Chondrocyte (in vitro differentiated cells): ENCODE results near the gene XPNPEP2. TPM values are rescaled to one million over a fixed set of nuclear protein-coding genes. Genes with fewer than 3 reads are reported as not detected.

Experiments used
- DNase-seq: peaks from one replicate; pipeline ENCODE4 v3.0.0; 2021; ENCODE audit warnings: mixed read lengths, low spot score
- H3K27ac Mint-ChIP-seq: one replicate; pipeline ENCODE4 v1.8.0; 2021; ENCODE audit warnings: mild to moderate bottlenecking, moderate library complexity, mixed read lengths; ENCODE audit not compliant: unreplicated experiment
- H3K27me3 Mint-ChIP-seq: 2 replicates; pipeline ENCODE4 v1.8.0; 2021; ENCODE audit warnings: low read depth, mixed read lengths
- H3K36me3 Mint-ChIP-seq: 2 replicates; pipeline ENCODE4 v1.8.0; 2021; ENCODE audit warnings: low read depth, mixed read lengths
- H3K4me1 Mint-ChIP-seq: 2 replicates; pipeline ENCODE4 v1.8.0; 2021; ENCODE audit warnings: low read depth, mild to moderate bottlenecking, mixed read lengths
- H3K4me3 Mint-ChIP-seq: one replicate; pipeline ENCODE4 v1.8.0; 2021; ENCODE audit warnings: mild to moderate bottlenecking, moderate library complexity, mixed read lengths; ENCODE audit not compliant: unreplicated experiment
- H3K9me3 Mint-ChIP-seq: 2 replicates; pipeline ENCODE4 v1.8.0; 2021; ENCODE audit warnings: low read depth, mixed read lengths
- CTCF ChIP-seq: fragments of 200-600 bp; sonication (generic); IDR thresholded peaks from 2 replicates; pipeline ENCODE4 v1.5.0; 2021; ENCODE audit warnings: antibody characterized with exemption, mild to moderate bottlenecking, moderate library complexity
- total RNA-seq: library from RNA; stranded (reverse); gene quantifications from 3 replicates; pipeline ENCODE4 v1.2.1, GENCODE V29; 2021

Gene XPNPEP2
- total RNA-seq, 1 donor from 2014 or later: not detected

- Mint-ChIP-seq H3K9me3 (peaks cover 4% of the 10 kb centered on the region), H3K27me3 (peaks cover 9% of the 10 kb centered on the region), H3K4me1 (peaks cover 10% of the 10 kb centered on the region), H3K4me3 (no peak overlapping the region), H3K36me3 (peaks cover 4% of the 10 kb centered on the region), H3K27ac (peak overlapping the region; percentile 47)
- TF ChIP-seq CTCF: no peak
- DNase-seq: no peak
Measured at GRCh38 chrX:129706400-129707072, 32.2 kb upstream of the XPNPEP2 start.

DNA sequence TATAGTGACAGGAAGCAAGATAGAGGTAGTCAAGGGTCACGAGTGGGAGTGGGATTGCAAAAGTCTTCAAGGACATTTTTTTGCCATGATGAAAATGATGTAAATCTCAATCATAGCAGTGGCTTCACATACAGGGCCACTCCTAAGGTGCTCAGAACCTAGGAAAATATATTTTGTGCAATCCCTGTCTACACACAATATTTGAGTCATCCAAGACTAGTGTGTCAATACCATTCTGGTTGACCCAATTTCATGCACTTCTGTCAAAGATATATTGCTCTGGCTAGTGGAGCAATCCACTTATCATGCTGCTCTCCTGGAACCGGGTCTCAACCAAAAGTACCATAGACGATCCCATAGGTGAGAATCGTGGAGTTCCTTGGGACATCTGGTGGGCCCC lies 24.2 kb upstream of the XPNPEP2 start:
- no peak for DNase-seq
- H3K27ac Mint-ChIP-seq: no peak overlapping the region
- peaks cover 16% of the 10 kb centered on the region for H3K27me3 Mint-ChIP-seq
- H3K4me3 Mint-ChIP-seq: no peak overlapping the region
- H3K36me3 Mint-ChIP-seq: no peaks in the 10 kb centered on the region
- TF ChIP-seq CTCF: no peak
- H3K9me3 Mint-ChIP-seq: no peaks in the 10 kb centered on the region
- no peaks in the 10 kb centered on the region for H3K4me1 Mint-ChIP-seq

DNA sequence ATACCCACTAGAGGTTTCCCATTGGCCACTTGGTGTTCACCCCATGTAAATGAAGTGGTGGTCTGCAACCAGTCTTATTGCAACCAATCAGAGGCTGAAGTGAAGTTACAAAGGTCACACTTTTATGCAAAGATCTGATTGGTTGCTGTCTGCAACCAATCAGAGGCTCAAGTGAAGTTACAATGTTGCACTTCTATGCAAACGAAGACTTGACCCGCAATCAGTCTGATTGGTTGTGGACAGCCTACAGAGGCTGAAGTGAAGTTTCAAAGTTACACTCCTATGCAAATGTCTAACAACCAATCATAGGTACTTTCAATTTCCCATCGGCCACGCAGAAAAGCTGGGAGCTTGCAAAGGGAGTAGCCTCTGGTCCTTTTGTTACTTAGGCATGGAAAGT lies 22.3 kb upstream of the XPNPEP2 start:
- Mint-ChIP-seq H3K4me3 (no peak overlapping the region), H3K9me3 (no peaks in the 10 kb centered on the region), H3K36me3 (no peaks in the 10 kb centered on the region), H3K4me1 (no peaks in the 10 kb centered on the region), H3K27me3 (peaks cover 10% of the 10 kb centered on the region), H3K27ac (no peak overlapping the region)
- no peak for DNase-seq
- TF ChIP-seq CTCF: no peak

DNA sequence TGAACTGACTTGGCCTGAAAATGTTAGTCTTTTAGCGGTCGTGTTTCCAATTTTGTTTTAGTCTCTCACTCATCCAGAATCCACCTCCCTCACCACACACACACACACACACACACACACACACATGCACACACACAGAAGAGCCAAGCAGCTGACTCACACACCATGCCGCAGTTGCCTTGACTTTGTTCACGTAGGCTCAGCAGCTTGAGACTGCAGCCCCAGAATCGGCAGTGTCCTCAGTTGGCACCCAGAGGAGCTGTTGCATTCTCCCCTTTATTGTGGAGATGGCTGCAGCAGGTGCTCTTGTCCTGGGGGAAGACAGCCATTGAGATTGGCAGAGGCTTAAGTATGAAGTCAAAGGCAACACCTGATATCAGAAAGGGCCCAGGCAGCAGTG lies 20.9 kb upstream of the XPNPEP2 start:
- Mint-ChIP-seq H3K27me3 (peaks cover 19% of the 10 kb centered on the region), H3K4me1 (no peaks in the 10 kb centered on the region), H3K9me3 (no peaks in the 10 kb centered on the region), H3K27ac (peak overlapping the region; percentile 70), H3K4me3 (no peak overlapping the region), H3K36me3 (no peaks in the 10 kb centered on the region)
- DNase-seq: no peak
- no peak for TF ChIP-seq CTCF

DNA sequence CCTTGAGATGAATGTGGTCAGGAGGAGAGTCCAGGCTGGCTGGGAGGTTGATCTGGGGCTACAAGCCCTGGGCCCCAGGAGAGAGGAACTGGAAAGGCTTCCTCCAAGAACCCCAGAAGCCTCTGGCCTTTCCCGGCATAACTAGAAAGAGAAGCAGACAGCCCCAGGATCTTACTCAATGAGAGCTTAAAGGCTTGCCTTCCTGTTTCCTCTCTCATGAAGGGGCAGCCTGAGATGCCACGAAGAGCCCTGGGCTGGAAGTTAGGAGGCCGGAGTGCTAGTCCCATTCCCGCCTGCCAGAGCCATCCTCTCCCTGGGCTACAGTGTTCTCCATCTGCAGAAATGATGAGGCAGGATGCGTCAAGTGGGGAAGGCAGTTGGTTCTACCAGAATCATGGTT lies 20.1 kb upstream of the XPNPEP2 start:
- Mint-ChIP-seq H3K27me3 (peaks cover 21% of the 10 kb centered on the region), H3K4me1 (no peaks in the 10 kb centered on the region), H3K27ac (no peak overlapping the region), H3K9me3 (no peaks in the 10 kb centered on the region), H3K4me3 (no peak overlapping the region), H3K36me3 (no peaks in the 10 kb centered on the region)
- TF ChIP-seq CTCF: no peak
- DNase-seq: no peak
